Thoracic aorta (tissue), 2 donors: Measurements from ENCODE around the gene NKD1. TPM values are rescaled to one million over a fixed set of nuclear protein-coding genes. Genes with fewer than 3 reads are reported as not detected.

Experiments used
- ATAC-seq: fragments of 150-250 bp; one replicate; pipeline ENCODE4 v1.8.0; 2017; ENCODE audit warnings: low read depth; ENCODE audit not compliant: insufficient number of reproducible peaks, low FRiP score
- DNase-seq: peaks from one replicate; pipeline ENCODE4 v3.0.0-alpha.2; 2020; ENCODE audit warnings: low spot score
- H3K27ac ChIP-seq, 2 donors: fragments of 200-600 bp; sonication (generic); 1 replicate in 1 of 2; 2 replicates in 1 of 2; pipeline ENCODE4 v1.5.1; 2016; ENCODE audit warnings: mild to moderate bottlenecking in 2 of 2, moderate library complexity in 2 of 2
- H3K27me3 ChIP-seq: fragments of 200-600 bp; sonication (generic); replicated peaks from 2 replicates; pipeline ENCODE4 v1.6.0; 2016; ENCODE audit warnings: mild to moderate bottlenecking; ENCODE audit not compliant: insufficient read depth
- H3K36me3 ChIP-seq: fragments of 200-600 bp; sonication (generic); one replicate; pipeline ENCODE4 v1.5.1; 2016
- H3K4me1 ChIP-seq, 2 donors: fragments of 200-600 bp; sonication (generic); 1 replicate in 1 of 2; 2 replicates in 1 of 2; pipeline versions ENCODE4 v1.5.1 to v1.6.0; 2016; ENCODE audit warnings: low read depth in 2 of 2, mild to moderate bottlenecking in 1 of 2; ENCODE audit not compliant: control insufficient read depth in 1 of 2
- H3K4me3 ChIP-seq: fragments of 200-600 bp; sonication (generic); 2 replicates; pipeline ENCODE4 v1.5.1; 2016; ENCODE audit warnings: mild to moderate bottlenecking
- H3K9me3 ChIP-seq: fragments of 200-600 bp; sonication (generic); 2 replicates; pipeline ENCODE4 v1.5.1; 2016
- total RNA-seq, 2 donors: library from RNA; depleted of rRNA; stranded (reverse); fragments of >200 nt; gene quantifications; one replicate each; pipeline versions ENCODE4 v1.1.0 to v1.2.3, GENCODE V29; 2016
- TF ChIP-seq, protein P1 (sequence below): fragments of 200-600 bp; sonication (generic); IDR thresholded peaks from one replicate; pipeline ENCODE4 v1.5.1; 2019; ENCODE audit warnings: antibody characterized with exemption

NKD1 gene
- total RNA-seq, 2 donors from 2014 or later, result 30.2 to 41.7 TPM

GRCh38 chr16:50526249-50526648 is 21.9 kb upstream of the NKD1 start:
- Histone ChIP-seq H3K36me3 (no peaks in the 10 kb centered on the region), H3K27me3 (no peaks in the 10 kb centered on the region), H3K4me1 (no peaks in the 10 kb centered on the region), H3K4me3 (no peak overlapping the region), H3K9me3 (peaks cover 14% of the 10 kb centered on the region), H3K27ac (no peak overlapping the region)
- TF ChIP-seq, protein P1, sequence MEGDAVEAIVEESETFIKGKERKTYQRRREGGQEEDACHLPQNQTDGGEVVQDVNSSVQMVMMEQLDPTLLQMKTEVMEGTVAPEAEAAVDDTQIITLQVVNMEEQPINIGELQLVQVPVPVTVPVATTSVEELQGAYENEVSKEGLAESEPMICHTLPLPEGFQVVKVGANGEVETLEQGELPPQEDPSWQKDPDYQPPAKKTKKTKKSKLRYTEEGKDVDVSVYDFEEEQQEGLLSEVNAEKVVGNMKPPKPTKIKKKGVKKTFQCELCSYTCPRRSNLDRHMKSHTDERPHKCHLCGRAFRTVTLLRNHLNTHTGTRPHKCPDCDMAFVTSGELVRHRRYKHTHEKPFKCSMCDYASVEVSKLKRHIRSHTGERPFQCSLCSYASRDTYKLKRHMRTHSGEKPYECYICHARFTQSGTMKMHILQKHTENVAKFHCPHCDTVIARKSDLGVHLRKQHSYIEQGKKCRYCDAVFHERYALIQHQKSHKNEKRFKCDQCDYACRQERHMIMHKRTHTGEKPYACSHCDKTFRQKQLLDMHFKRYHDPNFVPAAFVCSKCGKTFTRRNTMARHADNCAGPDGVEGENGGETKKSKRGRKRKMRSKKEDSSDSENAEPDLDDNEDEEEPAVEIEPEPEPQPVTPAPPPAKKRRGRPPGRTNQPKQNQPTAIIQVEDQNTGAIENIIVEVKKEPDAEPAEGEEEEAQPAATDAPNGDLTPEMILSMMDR, result no peak
- DNase-seq (no peak), ATAC-seq (no peak)

- no peak for DNase-seq
- no peaks in the 10 kb centered on the region for H3K4me1 ChIP-seq
- no peak for ATAC-seq
- TF ChIP-seq, protein P1, result no peak
- no peaks in the 10 kb centered on the region for H3K36me3 ChIP-seq
- H3K27ac ChIP-seq, result no peak overlapping the region
- H3K4me3 ChIP-seq, result no peak overlapping the region
- H3K9me3 ChIP-seq, result peaks cover 14% of the 10 kb centered on the region
- no peaks in the 10 kb centered on the region for H3K27me3 ChIP-seq
Observed at GRCh38 chr16:50526796-50527195, 21.4 kb upstream of the NKD1 start.

GRCh38 chr16:50528820-50529219 is 19.4 kb upstream of the NKD1 start:
- Histone ChIP-seq H3K9me3 (peaks cover 14% of the 10 kb centered on the region), H3K27ac (no peak overlapping the region), H3K36me3 (no peaks in the 10 kb centered on the region), H3K4me3 (no peak overlapping the region), H3K27me3 (no peaks in the 10 kb centered on the region), H3K4me1 (no peaks in the 10 kb centered on the region)
- DNase-seq (no peak), ATAC-seq (no peak)
- TF ChIP-seq, protein P1, result no peak

- Histone ChIP-seq H3K4me3 (no peak overlapping the region), H3K36me3 (no peaks in the 10 kb centered on the region), H3K27me3 (no peaks in the 10 kb centered on the region), H3K9me3 (peaks cover 14% of the 10 kb centered on the region), H3K4me1 (no peaks in the 10 kb centered on the region), H3K27ac (no peak overlapping the region)
- ATAC-seq, result no peak
- TF ChIP-seq, protein P1, result no peak
- no peak for DNase-seq
Observed at GRCh38 chr16:50529334-50529733, 18.9 kb upstream of the NKD1 start.

DNA sequence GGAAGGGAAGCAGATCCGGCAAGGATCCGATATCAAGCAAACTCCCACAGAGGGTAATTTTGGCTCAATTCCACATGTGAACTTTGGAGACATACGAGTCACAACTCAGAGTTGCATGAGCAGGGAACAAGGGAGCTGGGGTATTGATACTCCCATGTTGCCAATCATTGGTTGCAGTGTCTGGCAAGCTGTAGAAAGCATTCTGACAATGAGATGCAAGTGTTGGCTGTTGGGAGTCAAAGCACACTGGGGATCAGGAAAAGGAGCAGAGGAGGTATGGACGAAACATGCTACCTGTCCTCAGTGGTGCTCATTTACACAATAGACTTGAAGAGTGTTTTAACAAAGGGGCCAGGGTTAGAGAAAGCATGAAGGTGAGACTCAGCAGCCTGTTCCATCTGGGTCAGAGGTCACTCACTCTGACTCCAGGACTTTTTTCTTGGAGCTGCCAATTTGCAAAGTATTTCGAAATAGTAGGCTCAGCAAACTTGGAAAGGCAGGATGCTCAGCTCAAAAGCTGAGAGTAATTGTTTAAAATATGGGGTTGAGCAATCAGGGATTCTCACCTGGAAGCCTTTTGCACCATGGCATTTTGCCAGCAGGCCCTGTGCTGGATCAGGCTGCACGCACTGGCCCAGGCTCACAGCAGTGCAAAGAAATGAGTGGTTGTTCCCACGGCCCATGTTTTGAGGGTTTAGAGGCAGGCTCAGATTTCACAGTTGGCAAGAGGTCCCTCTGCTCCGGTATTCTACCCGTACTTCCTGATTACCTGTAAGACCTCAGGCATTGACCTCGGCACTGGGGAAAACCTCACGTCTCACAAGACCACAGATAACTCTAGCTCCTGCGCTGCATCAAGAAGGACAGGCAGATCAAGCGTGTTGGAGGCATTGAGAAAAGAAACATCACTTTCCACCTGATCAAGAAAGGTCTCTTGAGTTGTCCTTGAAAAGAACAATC is 17.6 kb upstream of the NKD1 start:
- DNase-seq, result no peak
- TF ChIP-seq, protein P1, result no peak
- Histone ChIP-seq H3K27me3 (no peaks in the 10 kb centered on the region), H3K27ac (no peak overlapping the region), H3K9me3 (peaks cover 14% of the 10 kb centered on the region), H3K36me3 (no peaks in the 10 kb centered on the region), H3K4me1 (no peaks in the 10 kb centered on the region), H3K4me3 (no peak overlapping the region)
- ATAC-seq, result no peak
